Suprapubic skin (tissue), 3 donors: Measurements from ENCODE around the gene CIB1.

ENCODE experiments used
- CTCF ChIP-seq, 2 donors: fragments of 200-600 bp in 1 of 2; fragments of 450-650 bp in 1 of 2; sonication (generic) in 1 of 2; IDR thresholded peaks; one replicate each; pipeline ENCODE4 v1.5.1; 2016 to 2019; ENCODE audit warnings: antibody characterized with exemption in 2 of 2, mild to moderate bottlenecking in 1 of 2, moderate library complexity in 1 of 2
- POLR2A ChIP-seq, 2 donors: fragments of 450-650 bp; IDR thresholded peaks; one replicate each; pipeline ENCODE4 v1.6.1; 2017; ENCODE audit warnings: antibody characterized with exemption in 2 of 2, mild to moderate bottlenecking in 2 of 2, moderate library complexity in 2 of 2

- TF ChIP-seq CTCF (IDR thresholded peaks at IDR 0.05) (no peak), POLR2A (IDR thresholded peaks at IDR 0.05) (no peak)
Measured at GRCh38 chr15:90210593-90210992, 23.1 kb downstream of the CIB1 start.
